Superior temporal gyrus (tissue), 1 donor: ENCODE data around the gene PSMD13.

Experiments
- DNase-seq: peaks from one replicate; pipeline ENCODE4 v3.0.0-alpha.2; 2016; ENCODE audit errors: extremely low spot score

Gene PSMD13

GRCh38 chr11:288478-289397 is 52.0 kb downstream of the PSMD13 start, which contains the start of gene PGGHG:
Gene PGGHG, plus strand, starts transcription at chr11:289126. Its CDS starts 691 bp downstream, at chr11:289817.
- no peak for DNase-seq

- DNase-seq: no peak
Measured at GRCh38 chr11:289398-289711, 52.6 kb downstream of the PSMD13 start.

- DNase-seq: no peak
Measured at GRCh38 chr11:289712-290620, 53.2 kb downstream of the PSMD13 start.

GRCh38 chr11:290621-291231 is 54.0 kb downstream of the PSMD13 start:
- DNase-seq: no peak

- DNase-seq: no peak
Measured at GRCh38 chr11:291281-292210, 54.8 kb downstream of the PSMD13 start.

GRCh38 chr11:292211-293121 is 55.7 kb downstream of the PSMD13 start:
- DNase-seq: no peak

GRCh38 chr11:293271-293851 is 56.6 kb downstream of the PSMD13 start:
- DNase-seq: no peak

- DNase-seq: no peak
Measured at GRCh38 chr11:293852-294661, 57.3 kb downstream of the PSMD13 start.

- no peak for DNase-seq
Measured at GRCh38 chr11:294780-295179, 58.0 kb downstream of the PSMD13 start.

- no peak for DNase-seq
Measured at GRCh38 chr11:295351-296170, 58.8 kb downstream of the PSMD13 start.

- no peak for DNase-seq
Measured at GRCh38 chr11:296171-297050, 59.6 kb downstream of the PSMD13 start.

GRCh38 chr11:297051-297585 is 60.3 kb downstream of the PSMD13 start:
- DNase-seq: no peak

GRCh38 chr11:297586-298405 is 61.0 kb downstream of the PSMD13 start:
- DNase-seq: no peak

GRCh38 chr11:298406-299065 is 61.8 kb downstream of the PSMD13 start:
- DNase-seq: no peak
